Left lung (tissue), 10 donors: ENCODE data around the gene SLC9A9. TPM values are rescaled to one million over a fixed set of nuclear protein-coding genes. Genes with fewer than 3 reads are reported as not detected.
"Not testable (repeated sequence)": the region's sequence is repeated elsewhere in the genome, so short reads cannot be mapped to it uniquely, and the experiment has no call there.

ENCODE experiments used
- ATAC-seq: fragments of 200-7000 bp; cut with Tn5 transposase; one replicate; pipeline ENCODE4 v1.9.1; 2020; ENCODE audit warnings: moderate library complexity
- DNase-seq, 4 donors: peaks; one replicate each; pipeline ENCODE4 v3.0.0-alpha.2; 2013 to 2020
- H3K27ac ChIP-seq, 2 donors: fragments of 200-600 bp; sonication (generic) in 1 of 2; one replicate each; pipeline versions ENCODE4 v1.5.0 to v1.8.0; 2020 to 2021
- H3K27me3 ChIP-seq, 2 donors: fragments of 200-600 bp; sonication (generic) in 1 of 2; one replicate each; pipeline versions ENCODE4 v1.5.0 to v1.8.0; 2020 to 2021
- H3K36me3 ChIP-seq, 2 donors: fragments of 200-600 bp; sonication (generic) in 1 of 2; one replicate each; pipeline versions ENCODE4 v1.5.0 to v1.8.0; 2020 to 2021
- H3K4me1 ChIP-seq, 2 donors: fragments of 200-600 bp; one replicate each; pipeline ENCODE4 v1.8.0; 2021
- H3K4me3 ChIP-seq, 2 donors: fragments of 200-600 bp; sonication (generic) in 1 of 2; one replicate each; pipeline versions ENCODE4 v1.5.0 to v1.8.0; 2020 to 2021; ENCODE audit warnings: mild to moderate bottlenecking in 1 of 2
- H3K9me3 ChIP-seq, 2 donors: fragments of 200-600 bp; sonication (generic) in 1 of 2; one replicate each; pipeline versions ENCODE4 v1.5.0 to v1.8.0; 2020 to 2021
- intact Hi-C, 2 donors: fragments of 100-400 bp; cut with DNase I; formaldehyde crosslinking; loops; one replicate each; pipeline versions ENCODE4 v1.11.2 to v1.14.2; 2022
- polyA plus RNA-seq, 6 donors: library from polyadenylated mRNA; unstranded; fragments of 120-200 nt; gene quantifications; one replicate each; pipeline ENCODE4 v1.2.1, GENCODE V29; 2013; ENCODE audit not compliant: insufficient read length in 6 of 6
- total RNA-seq, 2 donors: library from RNA; stranded (reverse); fragmentation: NEBNext Ultra II Directional; extraction: Animal tissue kit (Norgen Biotek cat#: 25700); gene quantifications; one replicate each; pipeline ENCODE4 v1.2.1, GENCODE V29; 2021
- TF ChIP-seq, protein P1 (sequence below), 2 donors: fragments of 200-600 bp; sonication (generic) in 1 of 2; IDR thresholded peaks; one replicate each; pipeline versions ENCODE4 v1.5.0 to v1.8.0; 2021; ENCODE audit warnings: antibody characterized with exemption in 2 of 2
- donor health status: DM: no; HTN: yes; CAD: no.
- donor health status: DM: no; HTN: no; CAD: no.

SLC9A9 gene
- total and polyA plus RNA-seq, 8 donors = 13.9 to 19.6 (median 16.8) TPM

DNA sequence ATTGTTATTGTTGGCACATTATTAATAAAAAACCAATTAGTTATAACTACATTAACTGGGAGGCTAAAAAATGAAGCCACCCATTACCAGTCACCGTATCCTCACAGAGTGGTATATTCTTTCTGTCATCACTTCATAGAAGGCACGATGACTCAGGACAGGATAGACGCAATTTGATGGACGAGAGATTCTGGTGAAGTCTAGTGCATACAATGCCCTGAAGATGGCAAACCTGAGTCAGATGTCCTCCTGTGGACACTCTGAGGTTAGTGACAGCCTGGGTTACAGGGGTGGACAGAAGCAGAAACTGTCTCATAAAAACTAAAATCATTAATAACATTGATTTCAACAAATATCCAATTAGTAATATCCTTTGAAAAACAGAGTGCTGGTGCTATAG is 150.3 kb downstream of the SLC9A9 start:
- TF ChIP-seq, protein P1, sequence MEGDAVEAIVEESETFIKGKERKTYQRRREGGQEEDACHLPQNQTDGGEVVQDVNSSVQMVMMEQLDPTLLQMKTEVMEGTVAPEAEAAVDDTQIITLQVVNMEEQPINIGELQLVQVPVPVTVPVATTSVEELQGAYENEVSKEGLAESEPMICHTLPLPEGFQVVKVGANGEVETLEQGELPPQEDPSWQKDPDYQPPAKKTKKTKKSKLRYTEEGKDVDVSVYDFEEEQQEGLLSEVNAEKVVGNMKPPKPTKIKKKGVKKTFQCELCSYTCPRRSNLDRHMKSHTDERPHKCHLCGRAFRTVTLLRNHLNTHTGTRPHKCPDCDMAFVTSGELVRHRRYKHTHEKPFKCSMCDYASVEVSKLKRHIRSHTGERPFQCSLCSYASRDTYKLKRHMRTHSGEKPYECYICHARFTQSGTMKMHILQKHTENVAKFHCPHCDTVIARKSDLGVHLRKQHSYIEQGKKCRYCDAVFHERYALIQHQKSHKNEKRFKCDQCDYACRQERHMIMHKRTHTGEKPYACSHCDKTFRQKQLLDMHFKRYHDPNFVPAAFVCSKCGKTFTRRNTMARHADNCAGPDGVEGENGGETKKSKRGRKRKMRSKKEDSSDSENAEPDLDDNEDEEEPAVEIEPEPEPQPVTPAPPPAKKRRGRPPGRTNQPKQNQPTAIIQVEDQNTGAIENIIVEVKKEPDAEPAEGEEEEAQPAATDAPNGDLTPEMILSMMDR (IDR thresholded peaks at IDR 0.05) = no peak
- Histone ChIP-seq H3K4me1 (no peaks in the 10 kb centered on the region), H3K27me3 (no peaks in the 10 kb centered on the region), H3K4me3 (no peak overlapping the region), H3K9me3 (no peaks in the 10 kb centered on the region), H3K36me3 (no peaks in the 10 kb centered on the region), H3K27ac (no peak overlapping the region)
- intact Hi-C loops = no loop called here
- DNase-seq (no peak), ATAC-seq (no peak)

GRCh38 chr3:143695333-143695732 is 152.9 kb downstream of the SLC9A9 start:
- ATAC-seq, intact Hi-C loops, DNase-seq, H3K9me3 ChIP-seq, H3K4me3 ChIP-seq, H3K4me1 ChIP-seq, H3K27ac ChIP-seq, H3K27me3 ChIP-seq, H3K36me3 ChIP-seq: not testable (repeated sequence)

DNA sequence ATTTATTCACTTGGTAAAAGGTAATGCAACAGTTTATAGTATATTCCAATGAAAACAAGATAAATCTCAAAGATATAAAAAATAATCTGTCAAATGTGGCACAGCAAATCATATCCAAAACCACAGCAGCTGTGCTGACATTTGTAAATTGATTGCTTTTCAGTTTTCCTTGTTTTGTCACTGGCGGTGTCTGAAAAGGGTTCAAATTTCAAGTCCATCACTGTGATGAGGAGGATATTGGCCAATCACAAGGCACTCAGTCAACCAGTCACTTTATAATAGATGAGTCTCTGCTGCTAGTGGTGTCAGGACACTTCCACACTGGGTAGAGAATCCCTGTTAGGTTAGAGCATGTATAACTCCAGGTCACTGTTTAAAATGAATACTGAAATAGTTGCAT is 154.8 kb downstream of the SLC9A9 start:
- no peaks in the 10 kb centered on the region for H3K4me1 ChIP-seq
- no peaks in the 10 kb centered on the region for H3K36me3 ChIP-seq
- intact Hi-C loops = no loop called here
- H3K9me3 ChIP-seq = no peaks in the 10 kb centered on the region
- H3K4me3 ChIP-seq = no peak overlapping the region
- no peak overlapping the region for H3K27ac ChIP-seq
- TF ChIP-seq, protein P1 (IDR thresholded peaks at IDR 0.05) = no peak
- no peaks in the 10 kb centered on the region for H3K27me3 ChIP-seq
- ATAC-seq (no peak), DNase-seq (no peak)

GRCh38 chr3:143686638-143687197 is 161.6 kb downstream of the SLC9A9 start:
- DNase-seq (peak in 1 of 4 donors; percentile 29), ATAC-seq (no peak)
- H3K4me1 ChIP-seq = no peaks in the 10 kb centered on the region
- H3K9me3 ChIP-seq = no peaks in the 10 kb centered on the region
- intact Hi-C loops = no loop called here
- H3K4me3 ChIP-seq = no peak overlapping the region
- TF ChIP-seq, protein P1 (IDR thresholded peaks at IDR 0.05) = no peak
- H3K27me3 ChIP-seq = no peaks in the 10 kb centered on the region
- H3K27ac ChIP-seq = no peak overlapping the region
- H3K36me3 ChIP-seq = no peaks in the 10 kb centered on the region

DNA sequence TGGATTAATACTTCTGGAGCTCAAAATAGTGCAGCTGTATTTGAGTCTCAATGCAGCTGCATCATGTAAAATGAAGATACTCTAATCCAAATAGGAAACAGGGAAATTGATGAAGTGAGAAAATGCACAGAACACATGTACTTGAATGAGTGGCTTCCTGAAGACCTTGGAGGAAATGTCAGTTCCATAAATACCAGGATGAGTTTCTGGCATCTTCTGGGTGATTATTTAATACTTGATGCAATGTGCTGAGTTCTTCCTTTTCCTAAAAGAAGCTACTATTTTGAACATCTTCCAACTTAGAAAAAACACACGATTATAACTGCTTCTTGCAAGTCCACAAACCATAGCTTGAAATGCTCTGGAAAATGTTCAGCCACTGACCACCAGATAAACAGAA is 162.8 kb downstream of the SLC9A9 start:
- Histone ChIP-seq H3K9me3 (no peaks in the 10 kb centered on the region), H3K36me3 (no peaks in the 10 kb centered on the region), H3K4me1 (no peaks in the 10 kb centered on the region), H3K4me3 (no peak overlapping the region), H3K27ac (no peak overlapping the region), H3K27me3 (no peaks in the 10 kb centered on the region)
- intact Hi-C loops = no loop called here
- ATAC-seq (no peak), DNase-seq (peak in 2 of 4 donors; percentile 87 to 89)
- TF ChIP-seq, protein P1 (IDR thresholded peaks at IDR 0.05) = no peak

- intact Hi-C loops = no loop called here
- no peak overlapping the region for H3K27ac ChIP-seq
- no peaks in the 10 kb centered on the region for H3K9me3 ChIP-seq
- ATAC-seq (no peak), DNase-seq (no peak)
- no peaks in the 10 kb centered on the region for H3K36me3 ChIP-seq
- TF ChIP-seq, protein P1 (IDR thresholded peaks at IDR 0.05) = no peak
- H3K4me3 ChIP-seq = no peak overlapping the region
- H3K4me1 ChIP-seq = peaks cover 0 to 3% of the 10 kb centered on the region in 2 donors
- no peaks in the 10 kb centered on the region for H3K27me3 ChIP-seq
Measured at GRCh38 chr3:143677430-143677829, 170.8 kb downstream of the SLC9A9 start.
